HepG2 (cell line): ENCODE data around the gene DTNB. TPM values are rescaled to one million over a fixed set of nuclear protein-coding genes. Genes with fewer than 3 reads are reported as not detected.

Experiments
- ATAC-seq: fragments of 200-7000 bp; cut with Tn5 transposase; 3 replicates; pipeline ENCODE4 v1.9.1; 2020; ENCODE audit warnings: mild to moderate bottlenecking, moderate library complexity
- BruUV-seq: library from RNA; stranded (reverse); fragments of 400-500 nt; replicated peaks from 2 replicates; lab custom pipeline; 2021; lab: Mats Ljungman, UMichigan
- CTCF ChIA-PET: fragments of 300-600 bp; formaldehyde crosslinking; extraction: SDS; loops from one replicate; lab custom pipeline; 2021; ENCODE audit warnings: low total read pairs, inconsistent platforms, low intra/inter-chr PET ratio; lab: Yijun Ruan, JAX
- POLR2A ChIA-PET: fragments of 350-600 bp; sonication (Branson Sonifier 250); formaldehyde crosslinking; loops from one replicate; lab custom pipeline; 2020; ENCODE audit warnings: antibody characterized with exemption, inconsistent platforms; lab: Yijun Ruan, JAX
- DNase-seq: peaks from one replicate; pipeline ENCODE4 v3.0.0-alpha.2; 2015; ENCODE audit warnings: low spot score
- FAIRE-seq: peaks from 3 replicates; lab custom pipeline; 2011; peaks lifted over from hg19 to GRCh38; lab: Jason Lieb, UNC
- H2AFZ ChIP-seq: one replicate; pipeline ENCODE4 v1.6.1; 2011; ENCODE audit warnings: low read length, inconsistent platforms
- H3K27ac ChIP-seq: fragments of 300-600 bp; 3 replicates; pipeline ENCODE4 v1.8.0; 2011; ENCODE audit warnings: mixed run types, mild to moderate bottlenecking, mixed read lengths, low read length, inconsistent platforms; ENCODE audit not compliant: insufficient read depth; ENCODE audit errors: extremely low read length
- H3K27me3 ChIP-seq, 2 experiments: fragments of 200-600 bp in 1 of 2; 2 replicates in 1 of 2; 3 replicates in 1 of 2; pipeline versions ENCODE4 v1.6.0 to v1.8.0; 2011; ENCODE audit warnings: low read length in 2 of 2, mild to moderate bottlenecking in 2 of 2, moderate library complexity in 2 of 2, inconsistent platforms in 1 of 2; ENCODE audit not compliant: insufficient read depth in 2 of 2, control insufficient read depth in 1 of 2
- H3K36me3 ChIP-seq, 2 experiments: fragments of 200-600 bp in 1 of 2; replicated peaks in 1 of 2; 2 replicates in 1 of 2; 3 replicates in 1 of 2; pipeline versions ENCODE4 v1.5.1 to v1.8.0; 2011; ENCODE audit warnings: low read length in 2 of 2, inconsistent platforms in 1 of 2; ENCODE audit not compliant: insufficient read depth in 2 of 2, control insufficient read depth in 1 of 2
- H3K4me1 ChIP-seq: 2 replicates; pipeline ENCODE4 v1.5.1; 2012; ENCODE audit warnings: low read length, inconsistent platforms; ENCODE audit not compliant: insufficient read depth
- H3K4me2 ChIP-seq: 2 replicates; pipeline ENCODE4 v1.6.0; 2011; ENCODE audit warnings: low read depth, low read length, inconsistent platforms
- H3K4me3 ChIP-seq, 3 experiments: fragments of 200-600 bp in 1 of 3; sonication (generic), shearing (Covaris generic) in 1 of 3; replicated peaks in 1 of 3; 2 replicates each; pipeline ENCODE4 v1.5.1; 2011 to 2016; ENCODE audit warnings: low read length in 3 of 3, inconsistent platforms in 2 of 3, low read depth in 2 of 3, mild to moderate bottlenecking in 2 of 3, control low read depth in 1 of 3, mixed read lengths in 1 of 3; ENCODE audit not compliant: insufficient read depth in 1 of 3
- H3K79me2 ChIP-seq: one replicate; pipeline ENCODE4 v1.6.1; 2011; ENCODE audit warnings: low read length, inconsistent platforms; ENCODE audit not compliant: insufficient read depth
- H3K9ac ChIP-seq: 2 replicates; pipeline ENCODE4 v1.6.0; 2011; ENCODE audit warnings: mild to moderate bottlenecking, low read depth, low read length, inconsistent platforms; ENCODE audit not compliant: insufficient read depth
- H3K9me3 ChIP-seq: 2 replicates; pipeline ENCODE4 v1.5.1; 2012; ENCODE audit warnings: mild to moderate bottlenecking, low read length
- H4K20me1 ChIP-seq: 2 replicates; pipeline ENCODE4 v1.6.0; 2011; ENCODE audit warnings: inconsistent platforms, mild to moderate bottlenecking, low read length, moderate library complexity; ENCODE audit not compliant: insufficient read depth
- CEBPZ ChIP-seq: IDR thresholded peaks from 2 replicates; pipeline ENCODE4 v1.6.1; 2012; ENCODE audit warnings: low read length, improper control_type of control experiment
- HOXA9 ChIP-seq: sonication (generic); formaldehyde crosslinking; IDR thresholded peaks from 2 replicates; pipeline ENCODE4 v1.8.1; 2022; ENCODE audit warnings: missing genetic modification reagents, mild to moderate bottlenecking, moderate library complexity, borderline replicate concordance
- KAT7 ChIP-seq: IDR thresholded peaks from 2 replicates; pipeline ENCODE4 v1.6.1; 2018; ENCODE audit warnings: borderline replicate concordance, missing compliant biosample characterization
- ONECUT2 ChIP-seq: sonication (generic); formaldehyde crosslinking; IDR thresholded peaks from 2 replicates; pipeline ENCODE4 v1.4.0; 2020; ENCODE audit warnings: missing genetic modification reagents
- RFX1 ChIP-seq: fragments of 450-650 bp; IDR thresholded peaks from 2 replicates; pipeline ENCODE4 v1.6.1; 2017
- RNF2 ChIP-seq: fragments of 450-650 bp; conservative IDR thresholded peaks from 2 replicates; pipeline ENCODE4 v1.6.1; 2016; ENCODE audit warnings: low read depth
- SMAD1 ChIP-seq: sonication (generic); formaldehyde crosslinking; IDR thresholded peaks from 2 replicates; pipeline ENCODE4 v1.4.0; 2020; ENCODE audit warnings: missing genetic modification reagents, low read depth, mild to moderate bottlenecking, borderline replicate concordance
- ZBTB44 ChIP-seq: sonication (generic); formaldehyde crosslinking; IDR thresholded peaks from 2 replicates; pipeline ENCODE4 v1.4.0; 2020; ENCODE audit warnings: missing genetic modification reagents
- ZNF709 ChIP-seq: sonication (generic); formaldehyde crosslinking; IDR thresholded peaks from 2 replicates; pipeline ENCODE4 v1.5.0; 2020; ENCODE audit warnings: mild to moderate bottlenecking, missing genetic modification reagents
- ZNF749 ChIP-seq: sonication (generic); formaldehyde crosslinking; IDR thresholded peaks from 2 replicates; pipeline ENCODE4 v1.8.0; 2022; ENCODE audit warnings: mild to moderate bottlenecking, missing genetic modification reagents, moderate library complexity, borderline replicate concordance
- WGBS: methylation state at CpG from one replicate; pipeline ENCODE4 v1.1.6; 2017; ENCODE audit warnings: low lambda C conversion rate; 5-methylcytosine and 5-hydroxymethylcytosine counted together
- in situ Hi-C: cut with HindIII; loops from 2 replicates; pipeline ENCODE4 v1.10.0; 2017; ENCODE audit warnings: low pct_unique_long_range_greater_than_20kb; ENCODE audit not compliant: extremely low pct_ligation_motif_present
- intact Hi-C: fragments of 100-400 bp; cut with micrococcal nuclease; formaldehyde crosslinking; loops from one replicate; pipeline ENCODE4 v1.10.0; 2022; ENCODE audit not compliant: unreplicated experiment
- polyA plus RNA-seq, 8 experiments: library from polyadenylated mRNA; depleted of rRNA in 3 of 8; stranded (reverse) in 7 of 8; unstranded in 1 of 8; fragments of >200 nt; fragmentation: Illumina TruSeq in 4 of 8; extraction: Trizol in 4 of 8; gene quantifications; 2 replicates each; pipeline versions ENCODE4 v1.2.1 to v1.2.3, GENCODE V29; 2011 to 2016; ENCODE audit warnings: low read depth in 4 of 8, missing spikeins in 1 of 8, mixed read lengths in 1 of 8; ENCODE audit not compliant: insufficient read depth in 1 of 8
- total RNA-seq, 5 experiments: library from RNA; depleted of rRNA; stranded (reverse); fragments of >200 nt; fragmentation: Illumina TruSeq; extraction: Trizol; gene quantifications; 2 replicates each; pipeline ENCODE4 v1.2.3, GENCODE V29; 2016; ENCODE audit warnings: low read depth in 1 of 5

DTNB gene
- total and polyA plus RNA-seq, 2 of the 13 experiments (the other 11 are each of a cell fraction or from before 2014, with no cell fraction given) = 14.4 to 23.9 TPM

GRCh38 chr2:25490217-25490616 is 183.2 kb downstream of the DTNB start:
- ATAC-seq = no peak

More at GRCh38 chr2:25490217-25490616, 183.2 kb downstream of the DTNB start:
- no peak for FAIRE-seq
- Histone ChIP-seq H2AFZ (no peak overlapping the region), H3K79me2 (no peaks in the 10 kb centered on the region), H4K20me1 (no peaks in the 10 kb centered on the region), H3K27ac (no peak overlapping the region), H3K4me1 (peaks cover 19% of the 10 kb centered on the region)
- no TSS peak for BruUV-seq
- WGBS = 92% methylated on average over 3 of the region's 3 CpGs
- intact Hi-C loops = no loop called here
- no peak for TF ChIP-seq RNF2
- no peak for TF ChIP-seq KAT7 (CRISPR knock-in tag)
- no peak for TF ChIP-seq SMAD1 (CRISPR knock-in tag)
- no peak for TF ChIP-seq ONECUT2
- TF ChIP-seq ZNF709 = no peak
- no peak for TF ChIP-seq ZNF749 (CRISPR knock-in tag)
- no peak for TF ChIP-seq RFX1
- TF ChIP-seq HOXA9 = no peak
- no peak for TF ChIP-seq ZBTB44 (CRISPR knock-in tag)
- no peak for TF ChIP-seq CEBPZ
- TF ChIP-seq, all 625 proteins: peak for 0
- Histone ChIP-seq H3K9me3 (no peaks in the 10 kb centered on the region), H3K36me3 (no peaks in the 10 kb centered on the region), H3K27me3 (no peaks in the 10 kb centered on the region), H3K9ac (no peak overlapping the region), H3K4me2 (no peak overlapping the region), H3K4me3 (no peak overlapping the region)
- ChIA-PET POLR2A (no interaction called here), CTCF (no interaction called here)
- no peak for DNase-seq
- in situ Hi-C loops = no loop called here
